Liver (tissue), 9 donors: Measurements from ENCODE around the gene AP5M1. TPM values are rescaled to one million over a fixed set of nuclear protein-coding genes. Genes with fewer than 3 reads are reported as not detected.

ENCODE experiments used
- DNase-seq: peaks from one replicate; pipeline ENCODE4 v3.0.0-alpha.2; 2017; ENCODE audit warnings: low spot score
- H3K27ac ChIP-seq, 2 donors: one replicate each; pipeline ENCODE4 v1.7.0; 2013; ENCODE audit warnings: inconsistent platforms in 2 of 2, low read length in 2 of 2, control low read depth in 1 of 2, low read depth in 1 of 2, mild to moderate bottlenecking in 1 of 2
- H3K27me3 ChIP-seq, 4 donors: one replicate each; pipeline versions ENCODE4 v1.6.1 to v1.7.0; 2013; ENCODE audit warnings: low read length in 3 of 4, inconsistent platforms in 1 of 4, mild to moderate bottlenecking in 1 of 4, moderate library complexity in 1 of 4; ENCODE audit not compliant: control insufficient read depth in 4 of 4, insufficient read depth in 4 of 4
- H3K36me3 ChIP-seq, 4 donors: one replicate each; pipeline versions ENCODE4 v1.6.1 to v1.7.0; 2013; ENCODE audit warnings: low read length in 3 of 4, mild to moderate bottlenecking in 3 of 4, low read depth in 1 of 4, moderate library complexity in 1 of 4; ENCODE audit not compliant: control insufficient read depth in 4 of 4, insufficient read depth in 3 of 4
- H3K4me1 ChIP-seq, 4 donors: one replicate each; pipeline versions ENCODE4 v1.6.1 to v1.7.0; 2013; ENCODE audit warnings: low read length in 3 of 4, mild to moderate bottlenecking in 3 of 4, moderate library complexity in 1 of 4; ENCODE audit not compliant: control insufficient read depth in 4 of 4, insufficient read depth in 4 of 4
- H3K4me3 ChIP-seq, 3 donors: one replicate each; pipeline versions ENCODE4 v1.6.1 to v1.7.0; 2013; ENCODE audit warnings: low read length in 3 of 3, control low read depth in 1 of 3, low read depth in 1 of 3, mild to moderate bottlenecking in 1 of 3
- H3K9ac ChIP-seq, 2 donors: one replicate each; pipeline ENCODE4 v1.7.0; 2013; ENCODE audit warnings: low read length in 2 of 2, mild to moderate bottlenecking in 2 of 2, moderate library complexity in 2 of 2, control low read depth in 1 of 2, low read depth in 1 of 2
- H3K9me3 ChIP-seq, 4 donors: one replicate each; pipeline versions ENCODE4 v1.6.1 to v1.7.0; 2013; ENCODE audit warnings: low read length in 3 of 4; ENCODE audit not compliant: control insufficient read depth in 4 of 4
- EGR1 ChIP-seq, 2 donors: IDR thresholded peaks; 2 replicates each; pipeline ENCODE4 v1.6.1; 2016 to 2018; ENCODE audit warnings: antibody characterized with exemption in 2 of 2, low read depth in 2 of 2
- FOXA1 ChIP-seq: IDR thresholded peaks from 2 replicates; pipeline ENCODE4 v1.6.1; 2016; ENCODE audit warnings: antibody characterized with exemption
- FOXA2 ChIP-seq: IDR thresholded peaks from 2 replicates; pipeline ENCODE4 v1.6.1; 2016; ENCODE audit warnings: antibody characterized with exemption
- GABPA ChIP-seq, 2 donors: IDR thresholded peaks in 1 of 2; conservative IDR thresholded peaks in 1 of 2; 2 replicates each; pipeline ENCODE4 v1.6.1; 2016; ENCODE audit warnings: antibody characterized with exemption in 2 of 2, mild to moderate bottlenecking in 1 of 2, moderate library complexity in 1 of 2
- HNF4A ChIP-seq, 2 donors: conservative IDR thresholded peaks; 2 replicates each; pipeline ENCODE4 v1.6.1; 2016; ENCODE audit warnings: antibody characterized with exemption in 2 of 2, mild to moderate bottlenecking in 2 of 2
- HNF4G ChIP-seq: IDR thresholded peaks from 2 replicates; pipeline ENCODE4 v1.6.1; 2016; ENCODE audit warnings: antibody characterized with exemption
- JUND ChIP-seq, 2 donors: IDR thresholded peaks; 2 replicates each; pipeline ENCODE4 v1.6.1; 2016; ENCODE audit warnings: antibody characterized with exemption in 2 of 2
- NR2F2 ChIP-seq: IDR thresholded peaks from 2 replicates; pipeline ENCODE4 v1.6.1; 2016; ENCODE audit warnings: antibody characterized with exemption
- RAD21 ChIP-seq, 2 donors: IDR thresholded peaks; 2 replicates each; pipeline ENCODE4 v1.6.1; 2016; ENCODE audit warnings: antibody characterized with exemption in 2 of 2, mild to moderate bottlenecking in 2 of 2
- RXRA ChIP-seq, 2 donors: IDR thresholded peaks; 2 replicates each; pipeline ENCODE4 v1.6.1; 2017 to 2018; ENCODE audit warnings: antibody characterized with exemption in 2 of 2, mild to moderate bottlenecking in 1 of 2
- SP1 ChIP-seq: IDR thresholded peaks from 2 replicates; pipeline ENCODE4 v1.6.1; 2018; ENCODE audit warnings: antibody characterized with exemption, mild to moderate bottlenecking
- TAF1 ChIP-seq: conservative IDR thresholded peaks from 2 replicates; pipeline ENCODE4 v1.6.1; 2016; ENCODE audit warnings: antibody characterized with exemption, mild to moderate bottlenecking
- YY1 ChIP-seq: IDR thresholded peaks from 2 replicates; pipeline ENCODE4 v1.6.1; 2016; ENCODE audit warnings: antibody characterized with exemption, mild to moderate bottlenecking
- polyA plus RNA-seq, 2 donors: library from polyadenylated mRNA; stranded (reverse) in 1 of 2; unstranded in 1 of 2; fragments of 200-250 nt in 1 of 2; fragments of >200 nt in 1 of 2; fragmentation: Nextera tagmentation in 1 of 2; extraction: Ambion mirVana in 1 of 2; gene quantifications; one replicate each; pipeline versions ENCODE4 v1.2.1 to v1.2.3, GENCODE V29; 2013 to 2015
- total RNA-seq, 2 donors: library from RNA; depleted of rRNA; stranded (reverse); fragments of >200 nt; gene quantifications; one replicate each; pipeline ENCODE4 v1.2.3, GENCODE V29; 2014
- TF ChIP-seq, protein P1 (sequence below): IDR thresholded peaks from 2 replicates; pipeline ENCODE4 v1.6.1; 2016; ENCODE audit warnings: antibody characterized with exemption
- TF ChIP-seq, protein P2 (sequence below): IDR thresholded peaks from 2 replicates; pipeline ENCODE4 v1.6.1; 2016; ENCODE audit warnings: antibody characterized with exemption, mild to moderate bottlenecking
- TF ChIP-seq, protein P3 (sequence below): IDR thresholded peaks from 2 replicates; pipeline ENCODE4 v1.6.1; 2016; ENCODE audit warnings: antibody characterized with exemption
- TF ChIP-seq, protein P4 (sequence below): fragments of 150-350 bp; IDR thresholded peaks from 2 replicates; pipeline ENCODE4 v1.5.1; 2017; ENCODE audit warnings: improper control_type of control experiment, low read depth, low read length; ENCODE audit not compliant: missing input control
- TF ChIP-seq, protein P5 (sequence below): IDR thresholded peaks from 2 replicates; pipeline ENCODE4 v1.6.1; 2016; ENCODE audit warnings: antibody characterized with exemption
- donor health status: healthy.
- donor health status: healthy.
- donor health status: healthy.
- donor health status: healthy.
- donor health status: healthy.

AP5M1 gene
- total and polyA plus RNA-seq, 4 donors: 11.8 to 17.5 (median 14.5) TPM

DNA sequence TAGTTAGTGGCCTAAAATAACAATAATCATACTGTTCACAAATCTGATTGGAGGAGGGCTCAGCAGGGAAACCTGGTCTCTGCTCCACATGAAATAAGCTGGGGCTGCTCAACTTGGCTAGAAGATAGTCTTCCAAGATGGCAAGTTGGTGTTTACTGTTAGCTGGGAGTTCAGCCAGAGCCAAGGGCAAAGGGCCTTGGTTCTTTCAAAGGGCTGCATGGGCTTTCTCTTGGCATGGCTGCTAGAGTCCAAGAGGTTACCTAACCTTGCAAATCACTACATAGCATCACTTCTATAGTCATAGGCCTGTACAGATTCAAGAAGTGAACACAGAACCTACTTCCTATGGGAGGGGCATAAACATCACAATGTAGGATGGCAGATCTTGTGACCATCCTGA, 7.2 kb upstream of the AP5M1 start:
- H3K4me1 ChIP-seq: peaks cover 1 to 23% (median 12%) of the 10 kb centered on the region in 4 donors
- no peaks in the 10 kb centered on the region for H3K9me3 ChIP-seq
- H3K27ac ChIP-seq: no peak overlapping the region
- TF ChIP-seq FOXA1 (peak; percentile 18), TAF1 (no peak), HNF4A (conservative IDR thresholded peaks at IDR 0.05) (peak; percentile 88 to 89), NR2F2 (no peak), RXRA (IDR thresholded peaks at IDR 0.05) (peak; percentile 62 to 66), SP1 (peak; percentile 50), FOXA2 (peak; percentile 41), JUND (IDR thresholded peaks at IDR 0.05) (peak in 1 of 2 donors; percentile 50), EGR1 (IDR thresholded peaks at IDR 0.05; ENCODE audit: low read depth in 2 of 2) (no peak), GABPA (IDR thresholded peaks at IDR 0.05 in 1 of 2, conservative IDR thresholded peaks at IDR 0.05 in 1 of 2) (peak in 1 of 2 donors; percentile 60), RAD21 (IDR thresholded peaks at IDR 0.05) (peak; percentile 3 to 10), HNF4G (peak; percentile 66), YY1 (peak; percentile 92)
- TF ChIP-seq, protein P1, sequence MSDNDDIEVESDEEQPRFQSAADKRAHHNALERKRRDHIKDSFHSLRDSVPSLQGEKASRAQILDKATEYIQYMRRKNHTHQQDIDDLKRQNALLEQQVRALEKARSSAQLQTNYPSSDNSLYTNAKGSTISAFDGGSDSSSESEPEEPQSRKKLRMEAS: no peak
- TF ChIP-seq, protein P2, sequence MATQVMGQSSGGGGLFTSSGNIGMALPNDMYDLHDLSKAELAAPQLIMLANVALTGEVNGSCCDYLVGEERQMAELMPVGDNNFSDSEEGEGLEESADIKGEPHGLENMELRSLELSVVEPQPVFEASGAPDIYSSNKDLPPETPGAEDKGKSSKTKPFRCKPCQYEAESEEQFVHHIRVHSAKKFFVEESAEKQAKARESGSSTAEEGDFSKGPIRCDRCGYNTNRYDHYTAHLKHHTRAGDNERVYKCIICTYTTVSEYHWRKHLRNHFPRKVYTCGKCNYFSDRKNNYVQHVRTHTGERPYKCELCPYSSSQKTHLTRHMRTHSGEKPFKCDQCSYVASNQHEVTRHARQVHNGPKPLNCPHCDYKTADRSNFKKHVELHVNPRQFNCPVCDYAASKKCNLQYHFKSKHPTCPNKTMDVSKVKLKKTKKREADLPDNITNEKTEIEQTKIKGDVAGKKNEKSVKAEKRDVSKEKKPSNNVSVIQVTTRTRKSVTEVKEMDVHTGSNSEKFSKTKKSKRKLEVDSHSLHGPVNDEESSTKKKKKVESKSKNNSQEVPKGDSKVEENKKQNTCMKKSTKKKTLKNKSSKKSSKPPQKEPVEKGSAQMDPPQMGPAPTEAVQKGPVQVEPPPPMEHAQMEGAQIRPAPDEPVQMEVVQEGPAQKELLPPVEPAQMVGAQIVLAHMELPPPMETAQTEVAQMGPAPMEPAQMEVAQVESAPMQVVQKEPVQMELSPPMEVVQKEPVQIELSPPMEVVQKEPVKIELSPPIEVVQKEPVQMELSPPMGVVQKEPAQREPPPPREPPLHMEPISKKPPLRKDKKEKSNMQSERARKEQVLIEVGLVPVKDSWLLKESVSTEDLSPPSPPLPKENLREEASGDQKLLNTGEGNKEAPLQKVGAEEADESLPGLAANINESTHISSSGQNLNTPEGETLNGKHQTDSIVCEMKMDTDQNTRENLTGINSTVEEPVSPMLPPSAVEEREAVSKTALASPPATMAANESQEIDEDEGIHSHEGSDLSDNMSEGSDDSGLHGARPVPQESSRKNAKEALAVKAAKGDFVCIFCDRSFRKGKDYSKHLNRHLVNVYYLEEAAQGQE: no peak
- TF ChIP-seq, protein P3, sequence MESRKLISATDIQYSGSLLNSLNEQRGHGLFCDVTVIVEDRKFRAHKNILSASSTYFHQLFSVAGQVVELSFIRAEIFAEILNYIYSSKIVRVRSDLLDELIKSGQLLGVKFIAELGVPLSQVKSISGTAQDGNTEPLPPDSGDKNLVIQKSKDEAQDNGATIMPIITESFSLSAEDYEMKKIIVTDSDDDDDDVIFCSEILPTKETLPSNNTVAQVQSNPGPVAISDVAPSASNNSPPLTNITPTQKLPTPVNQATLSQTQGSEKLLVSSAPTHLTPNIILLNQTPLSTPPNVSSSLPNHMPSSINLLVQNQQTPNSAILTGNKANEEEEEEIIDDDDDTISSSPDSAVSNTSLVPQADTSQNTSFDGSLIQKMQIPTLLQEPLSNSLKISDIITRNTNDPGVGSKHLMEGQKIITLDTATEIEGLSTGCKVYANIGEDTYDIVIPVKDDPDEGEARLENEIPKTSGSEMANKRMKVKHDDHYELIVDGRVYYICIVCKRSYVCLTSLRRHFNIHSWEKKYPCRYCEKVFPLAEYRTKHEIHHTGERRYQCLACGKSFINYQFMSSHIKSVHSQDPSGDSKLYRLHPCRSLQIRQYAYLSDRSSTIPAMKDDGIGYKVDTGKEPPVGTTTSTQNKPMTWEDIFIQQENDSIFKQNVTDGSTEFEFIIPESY: no peak
- TF ChIP-seq, protein P4, sequence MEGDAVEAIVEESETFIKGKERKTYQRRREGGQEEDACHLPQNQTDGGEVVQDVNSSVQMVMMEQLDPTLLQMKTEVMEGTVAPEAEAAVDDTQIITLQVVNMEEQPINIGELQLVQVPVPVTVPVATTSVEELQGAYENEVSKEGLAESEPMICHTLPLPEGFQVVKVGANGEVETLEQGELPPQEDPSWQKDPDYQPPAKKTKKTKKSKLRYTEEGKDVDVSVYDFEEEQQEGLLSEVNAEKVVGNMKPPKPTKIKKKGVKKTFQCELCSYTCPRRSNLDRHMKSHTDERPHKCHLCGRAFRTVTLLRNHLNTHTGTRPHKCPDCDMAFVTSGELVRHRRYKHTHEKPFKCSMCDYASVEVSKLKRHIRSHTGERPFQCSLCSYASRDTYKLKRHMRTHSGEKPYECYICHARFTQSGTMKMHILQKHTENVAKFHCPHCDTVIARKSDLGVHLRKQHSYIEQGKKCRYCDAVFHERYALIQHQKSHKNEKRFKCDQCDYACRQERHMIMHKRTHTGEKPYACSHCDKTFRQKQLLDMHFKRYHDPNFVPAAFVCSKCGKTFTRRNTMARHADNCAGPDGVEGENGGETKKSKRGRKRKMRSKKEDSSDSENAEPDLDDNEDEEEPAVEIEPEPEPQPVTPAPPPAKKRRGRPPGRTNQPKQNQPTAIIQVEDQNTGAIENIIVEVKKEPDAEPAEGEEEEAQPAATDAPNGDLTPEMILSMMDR: no peak
- TF ChIP-seq, protein P5, sequence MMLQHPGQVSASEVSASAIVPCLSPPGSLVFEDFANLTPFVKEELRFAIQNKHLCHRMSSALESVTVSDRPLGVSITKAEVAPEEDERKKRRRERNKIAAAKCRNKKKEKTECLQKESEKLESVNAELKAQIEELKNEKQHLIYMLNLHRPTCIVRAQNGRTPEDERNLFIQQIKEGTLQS: no peak
- DNase-seq: no peak
- H3K27me3 ChIP-seq: no peaks in the 10 kb centered on the region
- H3K9ac ChIP-seq: no peak overlapping the region
- no peak overlapping the region for H3K4me3 ChIP-seq
- H3K36me3 ChIP-seq: peaks cover 0 to 2% (median 0%) of the 10 kb centered on the region in 4 donors
